PFSK-1 (cell line): ENCODE measurements around the gene RNF212B.

Source experiments
- FOXP2 ChIP-seq: optimal IDR thresholded peaks from 2 replicates; pipeline ENCODE3; 2011; ENCODE audit warnings: borderline replicate concordance, control low read depth, inconsistent platforms; ENCODE audit not compliant: insufficient read depth; ENCODE audit errors: extremely low read length, extremely low read depth
- POLR2AphosphoS5 ChIP-seq: IDR thresholded peaks from 2 replicates; pipeline ENCODE4 v1.6.1; 2012; ENCODE audit warnings: low read depth, mild to moderate bottlenecking, control low read depth, low read length, moderate library complexity
- SIN3A ChIP-seq: IDR thresholded peaks from 2 replicates; pipeline ENCODE4 v1.6.1; 2012; ENCODE audit warnings: mild to moderate bottlenecking, low read length, moderate library complexity, borderline replicate concordance; ENCODE audit not compliant: insufficient read depth
- TAF1 ChIP-seq: IDR thresholded peaks from 2 replicates; pipeline ENCODE4 v1.6.1; 2012; ENCODE audit warnings: low read length, control low read depth, borderline replicate concordance; ENCODE audit not compliant: insufficient read depth
- TF ChIP-seq, protein P1 (sequence below), 2 experiments: IDR thresholded peaks; 2 replicates each; pipeline versions ENCODE4 v1.6.1 to v1.8.0; 2011 to 2012; ENCODE audit warnings: low read depth in 2 of 2, low read length in 2 of 2, control low read depth in 1 of 2, inconsistent platforms in 1 of 2, mild to moderate bottlenecking in 1 of 2, moderate library complexity in 1 of 2; ENCODE audit not compliant: insufficient read depth in 1 of 2

The RNF212B gene

DNA sequence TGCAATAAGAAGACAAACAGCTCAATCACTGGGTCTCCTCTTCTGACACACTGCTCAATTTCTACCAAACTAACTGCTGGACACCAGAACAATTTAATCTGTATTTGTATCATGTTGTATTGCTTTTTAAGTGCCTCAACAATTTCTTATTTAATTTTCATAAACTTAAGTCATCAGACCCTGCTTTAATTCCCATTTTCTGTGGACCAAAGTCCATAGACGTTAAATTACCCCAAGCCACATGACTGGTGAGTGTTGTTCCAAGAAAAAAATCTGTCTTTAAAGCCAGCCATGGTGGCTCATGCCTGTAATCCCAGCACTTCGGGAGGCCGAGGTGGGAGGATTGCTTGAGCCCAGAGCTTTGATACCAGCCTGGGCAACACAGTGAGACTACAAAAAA lies 39.5 kb downstream of the RNF212B start:
- TF ChIP-seq POLR2AphosphoS5 (no peak), TAF1 (no peak), SIN3A (no peak), FOXP2 (no peak)
- TF ChIP-seq, protein P1, sequence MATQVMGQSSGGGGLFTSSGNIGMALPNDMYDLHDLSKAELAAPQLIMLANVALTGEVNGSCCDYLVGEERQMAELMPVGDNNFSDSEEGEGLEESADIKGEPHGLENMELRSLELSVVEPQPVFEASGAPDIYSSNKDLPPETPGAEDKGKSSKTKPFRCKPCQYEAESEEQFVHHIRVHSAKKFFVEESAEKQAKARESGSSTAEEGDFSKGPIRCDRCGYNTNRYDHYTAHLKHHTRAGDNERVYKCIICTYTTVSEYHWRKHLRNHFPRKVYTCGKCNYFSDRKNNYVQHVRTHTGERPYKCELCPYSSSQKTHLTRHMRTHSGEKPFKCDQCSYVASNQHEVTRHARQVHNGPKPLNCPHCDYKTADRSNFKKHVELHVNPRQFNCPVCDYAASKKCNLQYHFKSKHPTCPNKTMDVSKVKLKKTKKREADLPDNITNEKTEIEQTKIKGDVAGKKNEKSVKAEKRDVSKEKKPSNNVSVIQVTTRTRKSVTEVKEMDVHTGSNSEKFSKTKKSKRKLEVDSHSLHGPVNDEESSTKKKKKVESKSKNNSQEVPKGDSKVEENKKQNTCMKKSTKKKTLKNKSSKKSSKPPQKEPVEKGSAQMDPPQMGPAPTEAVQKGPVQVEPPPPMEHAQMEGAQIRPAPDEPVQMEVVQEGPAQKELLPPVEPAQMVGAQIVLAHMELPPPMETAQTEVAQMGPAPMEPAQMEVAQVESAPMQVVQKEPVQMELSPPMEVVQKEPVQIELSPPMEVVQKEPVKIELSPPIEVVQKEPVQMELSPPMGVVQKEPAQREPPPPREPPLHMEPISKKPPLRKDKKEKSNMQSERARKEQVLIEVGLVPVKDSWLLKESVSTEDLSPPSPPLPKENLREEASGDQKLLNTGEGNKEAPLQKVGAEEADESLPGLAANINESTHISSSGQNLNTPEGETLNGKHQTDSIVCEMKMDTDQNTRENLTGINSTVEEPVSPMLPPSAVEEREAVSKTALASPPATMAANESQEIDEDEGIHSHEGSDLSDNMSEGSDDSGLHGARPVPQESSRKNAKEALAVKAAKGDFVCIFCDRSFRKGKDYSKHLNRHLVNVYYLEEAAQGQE (IDR thresholded peaks at IDR 0.05; ENCODE audit: insufficient read depth in 1 of 2, low read depth in 2 of 2, low read length in 2 of 2) = no peak

DNA sequence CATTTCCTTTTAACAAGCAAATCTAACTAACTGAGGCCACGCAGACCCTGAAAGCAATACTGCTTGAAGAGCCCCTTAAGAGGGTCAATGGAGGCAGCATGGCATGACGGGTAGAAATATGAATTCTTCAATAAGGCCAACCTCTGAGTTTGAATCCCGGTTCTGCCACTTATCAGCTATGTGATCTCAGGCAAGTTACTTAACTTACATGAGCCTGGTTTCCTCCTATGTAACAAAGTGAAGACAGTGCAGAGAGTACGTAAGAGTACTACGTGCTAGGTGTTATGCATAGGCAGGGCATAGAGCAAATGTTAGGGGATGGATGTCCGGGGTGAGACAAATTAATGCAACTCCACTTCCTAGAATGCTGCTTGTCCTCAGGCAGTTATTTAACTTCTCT lies 43.5 kb downstream of the RNF212B start:
- TF ChIP-seq, protein P1 (IDR thresholded peaks at IDR 0.05; ENCODE audit: insufficient read depth in 1 of 2, low read depth in 2 of 2, low read length in 2 of 2) = no peak

- TF ChIP-seq SIN3A = no peak
- no peak for TF ChIP-seq POLR2AphosphoS5
- no peak for TF ChIP-seq TAF1
- TF ChIP-seq, protein P1 (IDR thresholded peaks at IDR 0.05; ENCODE audit: insufficient read depth in 1 of 2, low read depth in 2 of 2, low read length in 2 of 2) = no peak
- TF ChIP-seq FOXP2 = no peak
These were observed 47.2 kb downstream of the RNF212B start for GRCh38 chr14:23284654-23285529.

DNA sequence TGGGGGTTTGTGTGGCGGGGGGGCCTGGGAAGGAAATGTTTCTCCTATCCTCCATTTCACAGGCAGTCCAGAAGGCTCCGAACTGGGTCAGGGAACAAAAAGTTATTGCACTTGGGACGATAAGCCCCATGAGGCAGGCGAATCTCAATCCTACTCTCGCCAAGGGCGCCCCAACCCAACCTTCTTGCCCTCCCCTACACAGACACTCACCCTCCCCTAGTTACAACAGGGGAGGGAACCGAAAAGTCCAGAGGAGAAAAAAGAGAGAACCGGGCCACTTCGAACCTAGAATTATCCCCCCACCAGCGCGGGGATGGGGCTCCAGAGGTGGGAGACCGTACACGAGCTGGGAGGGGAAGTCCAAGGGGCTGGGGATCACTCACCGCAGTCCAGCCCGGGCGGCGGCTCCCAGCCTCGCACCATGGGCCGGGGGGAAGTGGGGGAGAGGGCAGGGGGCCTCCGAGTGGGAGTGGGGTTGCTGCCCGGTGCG lies 47.8 kb downstream of the RNF212B start:
- no peak for TF ChIP-seq FOXP2
- TF ChIP-seq, protein P1 (IDR thresholded peaks at IDR 0.05; ENCODE audit: insufficient read depth in 1 of 2, low read depth in 2 of 2, low read length in 2 of 2) = no peak
- no peak for TF ChIP-seq POLR2AphosphoS5
- no peak for TF ChIP-seq TAF1
- TF ChIP-seq SIN3A = no peak
